Caco-2 (cell line): ENCODE results near the gene RERE. TPM values are rescaled to one million over a fixed set of nuclear protein-coding genes. Genes with fewer than 3 reads are reported as not detected.
A peak's percentile ranks its signal among the peaks of the same experiment; 100 is the strongest.

Source experiments
- BruUV-seq: library from RNA; stranded (reverse); fragments of 400-500 nt; replicated peaks from 2 replicates; lab custom pipeline; 2021; lab: Mats Ljungman, UMichigan
- CTCF ChIA-PET: fragments of 300-600 bp; sonication (Branson Sonifier 250); formaldehyde crosslinking; loops from one replicate; lab custom pipeline; 2022; ENCODE audit warnings: antibody characterized with exemption; lab: Charles Lee
- POLR2A ChIA-PET: fragments of 300-600 bp; sonication (Branson Sonifier 250); formaldehyde crosslinking; loops from one replicate; lab custom pipeline; 2022; ENCODE audit warnings: antibody characterized with exemption; lab: Charles Lee
- DNase-seq, 2 experiments: peaks; one replicate each; pipeline versions ENCODE4 v3.0.0 to v3.0.0-alpha.2; 2020 to 2022
- H3K27me3 ChIP-seq: replicated peaks from 2 replicates; pipeline ENCODE4 v1.6.0; 2011; ENCODE audit warnings: low read length; ENCODE audit not compliant: control insufficient read depth, insufficient read depth
- H3K36me3 ChIP-seq: 2 replicates; pipeline ENCODE4 v1.5.1; 2011; ENCODE audit warnings: low read length; ENCODE audit not compliant: control insufficient read depth, insufficient read depth
- H3K4me1 ChIP-seq: fragments of 250-450 bp; sonication (Bioruptor Pico); 2 replicates; pipeline ENCODE4 v1.5.1; 2020; ENCODE audit warnings: mild to moderate bottlenecking
- H3K4me3 ChIP-seq: 2 replicates; pipeline ENCODE4 v1.5.1; 2011; ENCODE audit warnings: low read depth, mild to moderate bottlenecking, control low read depth, low read length
- H3K9me3 ChIP-seq: fragments of 250-450 bp; sonication (Bioruptor Pico); 2 replicates; pipeline ENCODE4 v1.5.1; 2020; ENCODE audit warnings: mild to moderate bottlenecking, moderate library complexity
- H3K27ac Mint-ChIP-seq: one replicate; pipeline ENCODE4 v1.8.0; 2022; ENCODE audit warnings: mixed read lengths; ENCODE audit not compliant: unreplicated experiment
- H3K27me3 Mint-ChIP-seq: one replicate; pipeline ENCODE4 v1.8.0; 2022; ENCODE audit warnings: mixed read lengths; ENCODE audit not compliant: insufficient read depth, unreplicated experiment
- H3K36me3 Mint-ChIP-seq: one replicate; pipeline ENCODE4 v1.8.0; 2022; ENCODE audit warnings: mild to moderate bottlenecking, mixed read lengths; ENCODE audit not compliant: insufficient read depth, unreplicated experiment
- H3K4me1 Mint-ChIP-seq: one replicate; pipeline ENCODE4 v1.8.0; 2022; ENCODE audit warnings: low read depth, mixed read lengths; ENCODE audit not compliant: unreplicated experiment
- H3K4me3 Mint-ChIP-seq: one replicate; pipeline ENCODE4 v1.8.0; 2022; ENCODE audit warnings: mild to moderate bottlenecking, moderate library complexity, mixed read lengths; ENCODE audit not compliant: unreplicated experiment
- H3K9me3 Mint-ChIP-seq: one replicate; pipeline ENCODE4 v1.8.0; 2022; ENCODE audit warnings: mixed read lengths; ENCODE audit not compliant: unreplicated experiment
- intact Hi-C: fragments of 100-400 bp; cut with micrococcal nuclease; formaldehyde crosslinking; loops from one replicate; pipeline ENCODE4 v1.10.0; 2022; ENCODE audit not compliant: unreplicated experiment
- total RNA-seq: library from RNA; stranded (reverse); gene quantifications from 2 replicates; pipeline ENCODE4 v1.2.3, GENCODE V29; 2022
- TF ChIP-seq, protein P1 (sequence below), 2 experiments: fragments of 200-600 bp in 1 of 2; IDR thresholded peaks; 1 replicate in 1 of 2; 2 replicates in 1 of 2; pipeline versions ENCODE4 v1.5.1 to v1.8.0; 2011 to 2022; ENCODE audit warnings: antibody characterized with exemption in 1 of 2, control low read depth in 1 of 2, inconsistent platforms in 1 of 2, low read depth in 1 of 2, low read length in 1 of 2, mild to moderate bottlenecking in 1 of 2, moderate library complexity in 1 of 2; ENCODE audit not compliant: insufficient read depth in 1 of 2, severe bottlenecking in 1 of 2, unreplicated experiment in 1 of 2

The RERE gene
- total RNA-seq, 1 experiment from 2014 or later = 85.2 TPM

DNA sequence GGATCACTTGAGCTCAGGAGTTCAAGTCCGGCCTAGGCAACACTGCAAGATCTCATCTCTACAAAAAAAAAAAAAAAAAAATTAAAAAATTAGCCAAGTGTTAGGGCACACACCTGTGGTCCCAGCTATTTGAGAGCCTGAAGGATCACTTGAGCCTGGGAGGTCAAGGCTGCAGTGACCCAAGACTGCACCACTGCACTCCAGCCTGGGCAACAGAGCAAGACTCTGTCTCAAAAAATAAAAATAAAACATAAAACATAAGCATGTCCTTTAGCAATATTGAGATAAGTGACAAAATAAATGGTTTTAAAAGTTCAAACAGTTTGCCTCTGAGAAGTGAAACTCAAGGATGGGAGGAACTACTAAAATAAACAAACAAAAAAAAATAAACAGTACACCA, 101.2 kb downstream of the RERE start:
- H3K27ac Mint-ChIP-seq = no peak overlapping the region
- intact Hi-C loops = no loop called here
- DNase-seq = no peak
- no peaks in the 10 kb centered on the region for H3K27me3 Mint-ChIP-seq
- TF ChIP-seq, protein P1, sequence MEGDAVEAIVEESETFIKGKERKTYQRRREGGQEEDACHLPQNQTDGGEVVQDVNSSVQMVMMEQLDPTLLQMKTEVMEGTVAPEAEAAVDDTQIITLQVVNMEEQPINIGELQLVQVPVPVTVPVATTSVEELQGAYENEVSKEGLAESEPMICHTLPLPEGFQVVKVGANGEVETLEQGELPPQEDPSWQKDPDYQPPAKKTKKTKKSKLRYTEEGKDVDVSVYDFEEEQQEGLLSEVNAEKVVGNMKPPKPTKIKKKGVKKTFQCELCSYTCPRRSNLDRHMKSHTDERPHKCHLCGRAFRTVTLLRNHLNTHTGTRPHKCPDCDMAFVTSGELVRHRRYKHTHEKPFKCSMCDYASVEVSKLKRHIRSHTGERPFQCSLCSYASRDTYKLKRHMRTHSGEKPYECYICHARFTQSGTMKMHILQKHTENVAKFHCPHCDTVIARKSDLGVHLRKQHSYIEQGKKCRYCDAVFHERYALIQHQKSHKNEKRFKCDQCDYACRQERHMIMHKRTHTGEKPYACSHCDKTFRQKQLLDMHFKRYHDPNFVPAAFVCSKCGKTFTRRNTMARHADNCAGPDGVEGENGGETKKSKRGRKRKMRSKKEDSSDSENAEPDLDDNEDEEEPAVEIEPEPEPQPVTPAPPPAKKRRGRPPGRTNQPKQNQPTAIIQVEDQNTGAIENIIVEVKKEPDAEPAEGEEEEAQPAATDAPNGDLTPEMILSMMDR (IDR thresholded peaks at IDR 0.05; ENCODE audit: insufficient read depth in 1 of 2, low read depth in 1 of 2, low read length in 1 of 2, severe bottlenecking in 1 of 2, unreplicated experiment in 1 of 2) = no peak
- peaks cover 9% of the 10 kb centered on the region for H3K9me3 Mint-ChIP-seq
- POLR2A ChIA-PET = no interaction called here
- BruUV-seq = no TSS peak
- H3K36me3 Mint-ChIP-seq = peaks cover 13% of the 10 kb centered on the region
- Histone ChIP-seq H3K9me3 (no peaks in the 10 kb centered on the region), H3K27me3 (no peaks in the 10 kb centered on the region), H3K4me1 (peaks cover 40% of the 10 kb centered on the region), H3K4me3 (no peak overlapping the region), H3K36me3 (no peaks in the 10 kb centered on the region; the same call in 1 of the 2 replicates)
- H3K4me1 Mint-ChIP-seq = peaks cover 18% of the 10 kb centered on the region
- H3K4me3 Mint-ChIP-seq = no peak overlapping the region
- CTCF ChIA-PET = interaction anchor here (0.5 to 0.6 kb wide), 2 partner anchors 9 to 103 kb away, joined by 3 to 6 read pairs; no protein-coding TSS in a partner anchor

DNA sequence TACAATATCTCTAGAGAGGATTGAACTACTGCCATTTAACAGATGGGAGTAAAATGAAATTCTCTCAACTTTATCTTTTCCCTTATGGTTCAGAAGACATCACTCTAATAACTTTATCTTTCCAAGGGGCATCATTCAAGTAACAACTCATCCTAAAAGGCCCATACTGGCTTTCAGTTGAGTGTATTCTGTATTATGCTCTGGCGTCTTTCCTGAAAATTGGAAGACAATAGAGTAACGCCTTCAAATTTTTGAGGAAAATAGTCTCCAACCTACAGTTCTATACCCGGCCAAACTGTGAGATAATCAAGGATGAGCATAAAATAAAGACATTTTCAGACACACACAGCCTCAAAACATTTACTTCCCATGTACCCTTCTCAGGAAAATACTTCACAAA, 103.3 kb downstream of the RERE start:
- TF ChIP-seq, protein P1 (IDR thresholded peaks at IDR 0.05; ENCODE audit: insufficient read depth in 1 of 2, low read depth in 1 of 2, low read length in 1 of 2, severe bottlenecking in 1 of 2, unreplicated experiment in 1 of 2) = no peak
- DNase-seq = no peak
- ChIA-PET POLR2A (no interaction called here), CTCF (no interaction called here)
- peak overlapping the region; percentile 23 for H3K27ac Mint-ChIP-seq
- peaks cover 6% of the 10 kb centered on the region for H3K36me3 Mint-ChIP-seq
- Histone ChIP-seq H3K27me3 (no peaks in the 10 kb centered on the region), H3K36me3 (no peaks in the 10 kb centered on the region; the same call in 1 of the 2 replicates), H3K4me3 (no peak overlapping the region), H3K4me1 (peaks cover 42% of the 10 kb centered on the region), H3K9me3 (no peaks in the 10 kb centered on the region)
- no peak overlapping the region for H3K4me3 Mint-ChIP-seq
- BruUV-seq = no TSS peak
- no peaks in the 10 kb centered on the region for H3K9me3 Mint-ChIP-seq
- intact Hi-C loops = no loop called here
- peaks cover 27% of the 10 kb centered on the region for H3K4me1 Mint-ChIP-seq
- H3K27me3 Mint-ChIP-seq = no peaks in the 10 kb centered on the region

DNA sequence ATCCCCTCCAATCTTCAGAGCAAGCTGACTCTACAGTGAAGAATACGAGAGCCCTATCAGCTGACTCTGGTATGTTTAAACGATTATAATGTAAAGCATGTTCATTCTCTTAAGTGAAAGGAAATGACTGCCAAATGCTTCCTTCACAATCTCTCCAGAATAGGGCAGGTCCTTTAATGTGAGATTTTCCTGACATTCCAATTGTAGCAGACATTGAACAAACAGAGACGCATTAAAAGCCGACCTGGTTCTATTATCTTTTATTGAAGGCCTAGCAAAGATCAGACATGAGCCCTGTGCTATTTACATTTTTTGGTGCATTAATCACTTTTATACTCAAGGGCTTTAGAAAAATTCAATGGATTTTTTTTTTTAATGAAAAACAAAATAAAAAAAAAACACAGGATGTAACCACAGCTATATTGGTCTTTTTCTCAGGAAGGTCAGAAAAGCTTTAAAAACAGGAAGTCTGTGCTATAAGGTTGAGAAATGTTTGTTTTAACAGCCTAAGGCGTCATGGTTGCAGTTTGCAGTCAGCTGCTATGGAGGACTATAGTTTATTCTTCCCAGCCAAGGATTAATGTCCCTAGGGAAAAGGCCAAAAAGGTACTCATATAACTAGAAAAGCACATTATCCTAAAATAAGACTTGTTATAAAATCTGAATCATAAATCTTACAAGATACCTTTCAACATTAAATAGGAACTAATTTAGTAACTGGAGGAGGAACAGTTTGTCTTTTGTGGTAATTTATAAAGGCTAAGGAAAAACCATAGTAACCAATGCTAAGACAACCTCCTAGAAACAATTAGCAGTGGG, 104.8 kb downstream of the RERE start:
- H3K27me3 Mint-ChIP-seq = no peaks in the 10 kb centered on the region
- Histone ChIP-seq H3K9me3 (no peaks in the 10 kb centered on the region), H3K36me3 (no peaks in the 10 kb centered on the region; the same call in 1 of the 2 replicates), H3K27me3 (no peaks in the 10 kb centered on the region), H3K4me1 (peaks cover 42% of the 10 kb centered on the region), H3K4me3 (no peak overlapping the region)
- H3K27ac Mint-ChIP-seq = peak overlapping the region; percentile 79
- DNase-seq = peak in 1 of 2 experiments; percentile 50
- peaks cover 10% of the 10 kb centered on the region for H3K9me3 Mint-ChIP-seq
- peaks cover 30% of the 10 kb centered on the region for H3K4me1 Mint-ChIP-seq
- peaks cover 12% of the 10 kb centered on the region for H3K36me3 Mint-ChIP-seq
- POLR2A ChIA-PET = interaction anchor here (0.7 to 1.4 kb wide), 2 partner anchors 9 to 76 kb away, joined by 4 read pairs; no protein-coding TSS in a partner anchor
- intact Hi-C loops = no loop called here
- CTCF ChIA-PET = interaction anchor here (0.5 to 1.5 kb wide), 2 partner anchors 136 to 671 kb away, joined by 3 to 4 read pairs; no protein-coding TSS in a partner anchor
- H3K4me3 Mint-ChIP-seq = peak overlapping the region; percentile 68
- TF ChIP-seq, protein P1 (IDR thresholded peaks at IDR 0.05; ENCODE audit: insufficient read depth in 1 of 2, low read depth in 1 of 2, low read length in 1 of 2, severe bottlenecking in 1 of 2, unreplicated experiment in 1 of 2) = no peak
- BruUV-seq = no TSS peak
